HCT116 (cell line): Measurements from ENCODE around the gene MDFI.

Source experiments
- ATF3 ChIP-seq: IDR thresholded peaks from 2 replicates; pipeline ENCODE4 v1.6.1; 2012
- CTCF ChIP-seq, 3 experiments: fragments of 200-600 bp in 1 of 3; sonication (generic) in 1 of 3; IDR thresholded peaks in 2 of 3; conservative IDR thresholded peaks in 1 of 3; 2 replicates each; pipeline ENCODE4 v1.5.1; 2012 to 2017; ENCODE audit warnings: low read depth in 2 of 3, low read length in 2 of 3, antibody characterized with exemption in 1 of 3, borderline replicate concordance in 1 of 3, control low read depth in 1 of 3, mild to moderate bottlenecking in 1 of 3, mixed read lengths in 1 of 3, mixed run types in 1 of 3, moderate library complexity in 1 of 3; ENCODE audit not compliant: insufficient read depth in 1 of 3
- EGR1 ChIP-seq: IDR thresholded peaks from 2 replicates; pipeline ENCODE4 v1.6.1; 2012; ENCODE audit warnings: low read depth
- EZH2phosphoT487 ChIP-seq: fragments of 200-600 bp; IDR thresholded peaks from 2 replicates; pipeline ENCODE4 v1.6.1; 2018; ENCODE audit warnings: antibody characterized with exemption, borderline replicate concordance
- MAX ChIP-seq: IDR thresholded peaks from 2 replicates; pipeline ENCODE4 v1.6.1; 2012
- POLR2AphosphoS5 ChIP-seq: IDR thresholded peaks from 2 replicates; pipeline ENCODE4 v1.6.1; 2011; ENCODE audit warnings: mild to moderate bottlenecking, low read depth, low read length, moderate library complexity

DNA sequence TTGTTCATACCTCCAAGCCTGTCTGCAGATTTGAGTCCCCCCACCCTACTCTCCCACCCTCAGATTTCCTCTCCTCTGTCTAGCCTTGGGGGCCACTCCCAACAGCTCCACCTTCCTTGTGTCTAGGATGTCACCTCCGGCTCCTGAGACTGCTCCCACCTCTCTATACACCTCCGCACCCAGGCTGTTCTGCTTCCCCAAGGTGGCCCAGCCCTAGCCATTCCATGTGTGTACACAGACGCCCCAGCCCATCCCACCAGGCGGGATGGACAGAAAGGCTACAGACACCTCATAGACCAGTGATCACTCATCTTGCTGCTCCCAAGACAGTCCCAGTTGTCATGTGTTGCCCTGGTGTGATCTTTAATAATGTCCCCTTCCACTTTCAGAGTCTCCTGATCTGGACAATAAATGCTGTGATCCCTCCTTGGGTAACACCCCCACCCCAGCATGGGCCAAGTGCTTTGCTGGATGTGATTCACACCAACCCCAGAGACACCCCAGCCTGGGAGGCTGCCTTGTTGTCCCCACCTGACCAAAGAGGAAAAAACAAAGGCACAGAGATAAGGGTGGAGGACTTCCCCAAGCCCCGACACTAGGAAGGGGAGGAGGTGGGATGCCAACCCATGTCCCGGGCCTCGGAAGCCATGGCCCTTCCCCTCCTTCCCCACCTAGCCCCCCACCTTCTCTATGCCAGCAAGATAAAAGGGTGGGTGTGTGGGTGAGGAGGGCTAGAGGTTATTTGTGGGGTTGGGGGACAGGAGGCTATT is 36.1 kb downstream of the MDFI start:
- TF ChIP-seq EGR1 (no peak), MAX (no peak), CTCF (IDR thresholded peaks at IDR 0.05 in 2 of 3, conservative IDR thresholded peaks at IDR 0.05 in 1 of 3; ENCODE audit: borderline replicate concordance in 1 of 3, insufficient read depth in 1 of 3, low read depth in 2 of 3, low read length in 2 of 3) (no peak), EZH2phosphoT487 (no peak), POLR2AphosphoS5 (no peak), ATF3 (no peak)
